Measurements from ENCODE around the gene DCAF11.

- TF ChIP-seq CTCF (IDR thresholded peaks at IDR 0.05) (no peak), POLR2A (IDR thresholded peaks at IDR 0.05) (no peak)
Observed at GRCh38 chr14:24086193-24086955, 28.2 kb upstream of the DCAF11 start.

All from breast epithelium (tissue), 3 donors.